Measurements from ENCODE around the gene TCF4. TPM values are rescaled to one million over a fixed set of nuclear protein-coding genes. Genes with fewer than 3 reads are reported as not detected.

Gene TCF4
- total RNA-seq, 1 donor from 2014 or later: 15.7 TPM

- DNase-seq (ENCODE audit: low read depth): no peak
- H3K4me3 ChIP-seq (ENCODE audit: low read depth, low read length): no peak overlapping the region
- no peaks in the 10 kb centered on the region for H3K36me3 ChIP-seq (ENCODE audit: control insufficient read depth, insufficient read depth, low read length)
- H3K27me3 ChIP-seq (ENCODE audit: control insufficient read depth, insufficient read depth, low read length): no peaks in the 10 kb centered on the region
- no peak for TF ChIP-seq CTCF (IDR thresholded peaks at IDR 0.05; ENCODE audit: insufficient read depth, low read length, poor library complexity, severe bottlenecking)
Measured at GRCh38 chr18:55372209-55372608, 215.8 kb downstream of the TCF4 start.

GRCh38 chr18:55370936-55371335 is 217.1 kb downstream of the TCF4 start:
- no peaks in the 10 kb centered on the region for H3K27me3 ChIP-seq (ENCODE audit: control insufficient read depth, insufficient read depth, low read length)
- no peaks in the 10 kb centered on the region for H3K36me3 ChIP-seq (ENCODE audit: control insufficient read depth, insufficient read depth, low read length)
- H3K4me3 ChIP-seq (ENCODE audit: low read depth, low read length): no peak overlapping the region
- TF ChIP-seq CTCF (IDR thresholded peaks at IDR 0.05; ENCODE audit: insufficient read depth, low read length, poor library complexity, severe bottlenecking): no peak
- no peak for DNase-seq (ENCODE audit: low read depth)

GRCh38 chr18:55369346-55369745 is 218.6 kb downstream of the TCF4 start:
- Histone ChIP-seq H3K4me3 (ENCODE audit: low read depth, low read length) (no peak overlapping the region), H3K36me3 (ENCODE audit: control insufficient read depth, insufficient read depth, low read length) (no peaks in the 10 kb centered on the region), H3K27me3 (ENCODE audit: control insufficient read depth, insufficient read depth, low read length) (no peaks in the 10 kb centered on the region)
- DNase-seq (ENCODE audit: low read depth): no peak
- no peak for TF ChIP-seq CTCF (IDR thresholded peaks at IDR 0.05; ENCODE audit: insufficient read depth, low read length, poor library complexity, severe bottlenecking)

GRCh38 chr18:55365342-55365741 is 222.7 kb downstream of the TCF4 start:
- no peaks in the 10 kb centered on the region for H3K27me3 ChIP-seq (ENCODE audit: control insufficient read depth, insufficient read depth, low read length)
- no peak overlapping the region for H3K4me3 ChIP-seq (ENCODE audit: low read depth, low read length)
- H3K36me3 ChIP-seq (ENCODE audit: control insufficient read depth, insufficient read depth, low read length): no peaks in the 10 kb centered on the region
- TF ChIP-seq CTCF (IDR thresholded peaks at IDR 0.05; ENCODE audit: insufficient read depth, low read length, poor library complexity, severe bottlenecking): no peak
- DNase-seq (ENCODE audit: low read depth): no peak

- no peaks in the 10 kb centered on the region for H3K27me3 ChIP-seq (ENCODE audit: control insufficient read depth, insufficient read depth, low read length)
- no peaks in the 10 kb centered on the region for H3K36me3 ChIP-seq (ENCODE audit: control insufficient read depth, insufficient read depth, low read length)
- no peak for DNase-seq (ENCODE audit: low read depth)
- TF ChIP-seq CTCF (IDR thresholded peaks at IDR 0.05; ENCODE audit: insufficient read depth, low read length, poor library complexity, severe bottlenecking): no peak
- no peak overlapping the region for H3K4me3 ChIP-seq (ENCODE audit: low read depth, low read length)
Measured at GRCh38 chr18:55362303-55362702, 225.7 kb downstream of the TCF4 start.

- H3K4me3 ChIP-seq (ENCODE audit: low read depth, low read length): no peak overlapping the region
- H3K27me3 ChIP-seq (ENCODE audit: control insufficient read depth, insufficient read depth, low read length): no peaks in the 10 kb centered on the region
- TF ChIP-seq CTCF (IDR thresholded peaks at IDR 0.05; ENCODE audit: insufficient read depth, low read length, poor library complexity, severe bottlenecking): no peak
- no peak for DNase-seq (ENCODE audit: low read depth)
- H3K36me3 ChIP-seq (ENCODE audit: control insufficient read depth, insufficient read depth, low read length): no peaks in the 10 kb centered on the region
Measured at GRCh38 chr18:55361492-55362250, 226.3 kb downstream of the TCF4 start.

Data from kidney epithelial cell (primary cell).